HG03039 (cell line): ENCODE results near the gene CA14.
A peak's percentile ranks its signal among the peaks of the same experiment; 100 is the strongest.
"Not testable (repeated sequence)": the region's sequence is repeated elsewhere in the genome, so short reads cannot be mapped to it uniquely, and the experiment has no call there.

Source experiments
- ATAC-seq: cut with Tn5 transposase; IDR thresholded peaks from one replicate; pipeline ENCODE4 v1.9.1; 2021; ENCODE audit warnings: mild to moderate bottlenecking, moderate library complexity; ENCODE audit not compliant: unreplicated experiment

The CA14 gene

GRCh38 chr1:150235852-150236613, 21.5 kb upstream of the CA14 start, which contains the start of gene ANP32E:
Gene ANP32E (minus strand): TSS chr1:150236112. CDS start chr1:150235786, 326 bp downstream.
- ATAC-seq, result peak; percentile 71

- no peak for ATAC-seq
These were observed 20.9 kb upstream of the CA14 start for GRCh38 chr1:150236614-150237100.

- not testable (repeated sequence) for ATAC-seq
These were observed 20.4 kb upstream of the CA14 start for GRCh38 chr1:150237176-150237575.

GRCh38 chr1:150237746-150238145, 19.8 kb upstream of the CA14 start:
- no peak for ATAC-seq

- ATAC-seq, result no peak
These were observed 14.6 kb upstream of the CA14 start for GRCh38 chr1:150243003-150243402.

- no peak for ATAC-seq
These were observed 7.6 kb upstream of the CA14 start for GRCh38 chr1:150249936-150250335.

- ATAC-seq, result no peak
These were observed 1.4 kb upstream of the CA14 start for GRCh38 chr1:150256198-150256553.

GRCh38 chr1:150256554-150257341, 826 bp upstream of the CA14 start:
- no peak for ATAC-seq

GRCh38 chr1:150259217-150259616, 1.6 kb downstream of the CA14 start:
- no peak for ATAC-seq

GRCh38 chr1:150259758-150260669, 2.4 kb downstream of the CA14 start:
- ATAC-seq, result no peak

- ATAC-seq, result no peak
These were observed 3.8 kb downstream of the CA14 start for GRCh38 chr1:150261367-150261766.

GRCh38 chr1:150262388-150263320, 5.1 kb downstream of the CA14 start:
- no peak for ATAC-seq

GRCh38 chr1:150263549-150263948, 6.0 kb downstream of the CA14 start:
- no peak for ATAC-seq

GRCh38 chr1:150267896-150268295, 10.3 kb downstream of the CA14 start:
- no peak for ATAC-seq

GRCh38 chr1:150268340-150268704, 10.7 kb downstream of the CA14 start:
- peak; percentile 7 for ATAC-seq

GRCh38 chr1:150268705-150269403, 11.3 kb downstream of the CA14 start, which contains the start of gene APH1A:
Gene APH1A (minus strand): TSS chr1:150269016. CDS start chr1:150268810, 206 bp downstream.
- ATAC-seq, result peak; percentile 73

- no peak for ATAC-seq
These were observed 11.9 kb downstream of the CA14 start for GRCh38 chr1:150269451-150269850.

GRCh38 chr1:150271291-150271959, 13.9 kb downstream of the CA14 start:
- ATAC-seq, result no peak

- ATAC-seq, result no peak
These were observed 15.7 kb downstream of the CA14 start for GRCh38 chr1:150273311-150273710.
